GM18867 (cell line): ENCODE measurements around the gene NMT1.
A peak's percentile ranks its signal among the peaks of the same experiment; 100 is the strongest.

Experiments used
- ATAC-seq: cut with Tn5 transposase; IDR thresholded peaks from one replicate; pipeline ENCODE4 v1.9.1; 2021; ENCODE audit warnings: mild to moderate bottlenecking, moderate library complexity; ENCODE audit not compliant: unreplicated experiment

The NMT1 gene

DNA sequence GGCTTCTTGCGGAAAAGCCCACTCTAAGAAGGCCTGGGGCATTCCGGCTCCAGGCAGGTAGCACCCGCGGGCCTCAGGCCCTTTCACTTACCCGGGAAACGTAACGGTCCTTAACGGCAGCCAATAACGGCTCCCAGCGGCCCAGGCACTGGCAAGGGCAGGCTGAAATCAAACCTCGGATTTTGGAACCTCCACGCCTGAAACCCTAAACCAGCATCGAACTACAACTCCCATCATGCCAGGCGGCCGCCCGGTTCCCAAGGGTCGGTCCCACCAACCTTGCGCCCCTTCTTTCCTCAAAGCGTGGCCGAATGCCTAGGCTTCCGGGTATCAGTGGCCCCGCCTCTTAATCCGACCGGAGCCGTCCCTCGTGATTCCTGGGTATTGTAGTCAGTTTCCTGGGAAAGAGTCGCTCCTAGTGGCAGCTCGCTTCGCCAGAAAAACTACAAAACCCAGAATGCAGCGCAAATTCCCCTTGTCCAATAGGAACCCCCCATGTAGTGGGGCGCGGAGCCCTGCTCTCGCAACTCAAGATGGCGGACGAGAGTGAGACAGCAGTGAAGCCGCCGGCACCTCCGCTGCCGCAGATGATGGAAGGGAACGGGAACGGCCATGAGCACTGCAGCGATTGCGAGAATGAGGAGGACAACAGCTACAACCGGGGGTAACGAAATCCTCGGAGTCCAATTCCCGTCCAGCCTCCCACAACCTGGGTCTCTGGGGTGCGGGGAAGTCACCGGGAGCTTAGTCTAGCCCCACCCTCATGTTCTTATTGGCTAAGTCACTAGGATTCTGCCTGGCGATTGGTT lies at the start of gene NMT1:
Gene NMT1 (plus strand): TSS at position 521 of the 809 bp plus-strand sequence. CDS start 13 bp downstream, at position 534.
- peak; percentile 86 for ATAC-seq

DNA sequence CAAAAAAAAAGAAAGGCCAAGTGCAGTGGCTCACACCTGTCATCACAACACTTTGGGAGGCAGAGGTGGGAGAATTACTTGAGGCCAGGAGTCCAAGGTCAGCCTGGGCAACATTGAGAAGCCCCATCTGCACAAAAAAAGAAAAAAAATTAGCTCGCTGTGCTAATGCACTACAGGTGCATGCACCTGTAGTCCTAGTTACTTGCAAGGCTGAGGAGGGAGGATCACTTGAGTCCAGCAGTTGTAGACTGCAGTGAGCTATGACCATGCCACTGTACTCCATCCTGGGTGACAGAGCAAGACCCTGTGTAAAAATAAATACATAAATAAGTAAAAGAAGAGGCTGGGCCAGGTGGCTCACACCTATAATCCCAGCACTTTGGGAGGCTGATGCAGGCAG lies 49.4 kb upstream of the NMT1 start:
- no peak for ATAC-seq

DNA sequence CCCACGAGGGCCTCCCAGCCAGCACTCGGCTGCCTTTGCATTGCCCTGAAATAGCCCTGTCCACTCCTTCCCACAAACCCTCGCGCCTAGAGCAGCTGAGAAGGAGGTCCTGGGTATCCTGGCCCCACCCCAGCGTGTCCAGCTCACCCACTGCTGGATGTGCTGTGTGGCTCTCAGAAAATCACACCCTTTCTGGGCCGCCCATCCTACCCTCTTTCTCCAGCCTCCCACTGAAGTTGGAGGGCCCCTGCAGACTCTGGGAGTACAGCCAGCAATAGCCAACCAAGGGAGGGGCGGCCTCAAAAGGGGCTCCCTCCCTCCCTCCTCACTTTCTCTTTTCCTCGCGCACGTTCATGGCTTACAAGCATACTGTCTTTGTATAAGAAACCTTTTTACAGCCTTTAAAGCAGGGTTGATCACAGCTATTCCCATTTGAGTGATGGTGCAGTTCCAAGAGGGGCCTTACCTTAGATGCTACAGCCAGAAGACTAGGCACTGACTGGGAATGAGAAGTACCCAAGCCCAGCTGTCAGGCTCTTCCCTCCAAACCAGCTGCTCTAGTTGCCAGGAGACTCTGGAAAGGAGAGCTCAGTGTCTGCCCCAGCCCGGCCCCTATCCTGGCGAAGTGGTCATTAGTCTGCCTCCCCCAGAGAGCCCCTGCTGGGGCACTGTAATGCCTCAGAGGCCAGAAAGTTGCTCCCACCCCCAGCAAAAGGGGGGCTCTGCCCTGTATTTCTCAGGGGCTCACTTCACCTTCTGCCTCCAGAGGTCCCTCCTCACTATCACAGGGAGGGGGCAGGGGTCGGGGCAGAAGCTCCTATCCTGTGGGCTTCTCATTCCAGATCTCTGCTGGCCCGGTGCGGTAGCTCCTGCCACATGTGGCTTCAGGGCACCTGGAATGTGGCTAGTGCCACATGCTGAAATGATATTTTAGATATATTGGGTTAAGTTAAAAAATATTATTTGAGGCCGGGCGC lies 47.8 kb upstream of the NMT1 start:
- ATAC-seq, result no peak

DNA sequence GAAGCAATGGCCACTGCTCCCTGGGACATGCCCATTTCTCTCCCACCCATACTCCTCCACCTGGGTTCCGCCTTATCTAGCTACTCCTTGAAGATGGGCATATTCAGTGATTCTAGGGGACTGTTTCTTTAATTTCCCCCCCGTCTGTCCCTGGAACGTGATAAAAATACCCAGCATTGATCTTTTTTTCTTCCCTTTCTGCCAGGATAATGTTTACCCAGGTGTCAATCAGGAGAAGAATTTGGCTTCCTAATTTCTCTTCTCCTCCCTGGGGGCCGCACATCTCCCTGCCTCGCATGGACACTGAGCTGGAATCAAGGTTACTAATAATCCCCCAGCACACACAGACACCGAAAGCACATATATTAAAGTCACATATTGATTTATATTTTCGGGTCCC lies 44.9 kb upstream of the NMT1 start:
- ATAC-seq, result no peak

DNA sequence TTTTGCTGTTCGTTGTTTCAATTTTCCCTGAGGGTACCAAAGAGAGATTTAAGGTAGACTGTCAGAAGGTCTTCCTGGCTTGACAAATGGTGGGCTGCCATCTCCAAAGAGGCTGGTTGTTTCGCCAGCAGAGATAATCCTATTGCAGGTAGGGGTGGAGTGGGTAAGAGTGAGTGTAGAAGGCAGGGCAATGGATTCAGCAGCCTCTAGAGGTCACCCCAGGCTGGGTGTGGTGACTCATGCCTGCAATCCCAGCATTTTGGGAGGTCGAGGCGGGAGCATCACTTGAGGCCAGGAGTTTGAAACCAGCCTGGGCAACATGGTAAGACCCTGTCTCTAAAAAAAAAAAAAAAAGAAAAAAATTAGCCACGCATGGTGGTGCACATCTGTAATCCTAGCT lies 44.3 kb upstream of the NMT1 start:
- ATAC-seq, result no peak

DNA sequence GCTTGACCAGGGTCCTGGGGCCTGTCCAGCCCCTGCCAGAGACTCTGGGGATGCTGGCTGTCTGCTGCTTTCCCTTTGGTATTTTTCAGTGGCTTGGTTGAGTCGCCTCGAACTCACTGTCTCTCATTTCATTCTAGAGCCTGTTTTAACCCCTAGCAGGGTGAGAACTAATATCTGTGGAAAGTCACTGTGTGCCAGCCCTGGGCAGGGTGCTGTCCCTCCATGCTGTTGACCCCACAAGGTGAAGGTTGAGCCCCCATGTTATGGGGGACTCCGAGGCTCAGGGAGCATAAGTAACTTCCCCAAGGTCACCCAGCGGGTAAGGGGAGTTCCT lies 42.6 kb upstream of the NMT1 start:
- ATAC-seq, result no peak

DNA sequence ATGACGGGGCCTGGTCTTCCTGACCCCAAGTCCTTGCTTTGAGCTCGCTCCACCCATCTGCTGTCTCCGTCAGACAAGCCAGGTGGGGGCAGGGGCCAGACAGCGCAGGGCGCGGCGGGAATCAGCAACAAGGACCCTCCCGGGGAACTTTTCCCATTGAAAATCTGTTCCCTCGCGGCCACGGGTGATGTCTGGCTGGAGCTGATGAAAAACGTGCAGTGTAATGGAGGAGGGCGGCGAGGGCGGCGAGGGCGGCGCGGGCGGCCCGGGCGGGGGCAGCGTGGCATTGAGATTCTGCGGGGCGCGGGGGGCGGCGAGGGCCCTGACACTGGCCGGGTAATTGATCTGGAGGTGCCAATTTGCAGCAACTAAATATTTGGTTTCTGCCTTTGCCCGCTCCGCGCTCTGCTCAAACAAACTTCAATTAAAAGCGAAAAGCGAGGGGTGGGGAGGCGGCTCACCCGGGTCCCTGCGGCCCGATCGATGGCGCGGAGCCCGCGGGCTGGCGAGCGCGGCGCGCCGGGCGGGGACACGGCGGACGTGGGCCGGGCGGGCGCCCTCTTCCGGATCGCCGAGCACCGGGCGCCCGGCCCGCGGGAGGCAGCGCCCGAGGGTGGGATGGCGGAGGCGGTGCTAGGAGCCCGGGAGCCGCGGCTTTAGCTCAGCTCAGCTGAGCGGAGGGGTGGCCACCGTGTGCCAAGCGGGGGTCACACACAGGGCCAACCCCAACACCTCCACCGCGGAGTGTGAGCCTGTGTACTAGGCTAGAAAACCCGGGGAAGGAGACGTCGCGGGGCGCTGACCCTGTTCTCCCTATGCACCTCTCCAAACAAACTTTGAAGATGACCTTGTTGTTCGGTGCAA lies 42.0 kb upstream of the NMT1 start:
- ATAC-seq, result no peak

DNA sequence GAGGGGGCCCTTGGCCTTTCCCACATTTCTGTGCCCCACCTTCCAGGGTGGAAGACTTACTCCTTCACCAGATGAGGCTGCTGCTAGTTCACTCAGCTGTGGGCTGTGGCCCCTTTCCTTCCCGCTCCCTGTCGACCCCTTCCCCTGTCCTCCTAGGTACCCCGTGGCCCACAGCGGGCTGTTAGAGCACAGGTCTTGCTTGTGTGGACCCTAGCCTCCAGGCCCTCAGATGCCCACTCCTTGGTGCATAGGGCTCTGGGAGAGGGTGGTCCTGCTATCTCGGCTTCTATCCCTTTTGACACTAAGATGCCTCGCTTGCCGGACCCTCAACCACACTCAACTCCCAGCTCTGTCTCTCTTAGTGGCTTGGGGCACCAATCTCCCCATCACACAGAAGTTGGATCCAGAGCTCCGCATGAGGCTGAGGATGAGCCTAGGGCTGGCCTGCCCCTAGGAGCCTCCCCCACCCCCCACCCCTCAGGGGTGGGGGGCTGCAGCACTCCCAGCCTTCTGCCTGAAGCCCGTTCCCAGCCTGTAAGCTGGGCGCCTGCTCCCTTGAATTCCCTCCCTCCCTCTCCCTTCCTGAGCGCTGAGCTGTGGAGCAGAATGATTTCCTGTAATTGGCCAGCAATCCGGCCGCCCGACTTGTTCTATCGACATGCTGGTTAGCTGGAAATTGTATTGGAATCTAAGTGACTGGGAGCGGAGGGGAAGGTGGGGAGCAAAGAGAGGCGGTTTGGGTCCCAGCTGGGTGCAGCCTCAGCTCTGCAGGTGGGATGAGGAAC lies 40.6 kb upstream of the NMT1 start:
- ATAC-seq, result no peak

DNA sequence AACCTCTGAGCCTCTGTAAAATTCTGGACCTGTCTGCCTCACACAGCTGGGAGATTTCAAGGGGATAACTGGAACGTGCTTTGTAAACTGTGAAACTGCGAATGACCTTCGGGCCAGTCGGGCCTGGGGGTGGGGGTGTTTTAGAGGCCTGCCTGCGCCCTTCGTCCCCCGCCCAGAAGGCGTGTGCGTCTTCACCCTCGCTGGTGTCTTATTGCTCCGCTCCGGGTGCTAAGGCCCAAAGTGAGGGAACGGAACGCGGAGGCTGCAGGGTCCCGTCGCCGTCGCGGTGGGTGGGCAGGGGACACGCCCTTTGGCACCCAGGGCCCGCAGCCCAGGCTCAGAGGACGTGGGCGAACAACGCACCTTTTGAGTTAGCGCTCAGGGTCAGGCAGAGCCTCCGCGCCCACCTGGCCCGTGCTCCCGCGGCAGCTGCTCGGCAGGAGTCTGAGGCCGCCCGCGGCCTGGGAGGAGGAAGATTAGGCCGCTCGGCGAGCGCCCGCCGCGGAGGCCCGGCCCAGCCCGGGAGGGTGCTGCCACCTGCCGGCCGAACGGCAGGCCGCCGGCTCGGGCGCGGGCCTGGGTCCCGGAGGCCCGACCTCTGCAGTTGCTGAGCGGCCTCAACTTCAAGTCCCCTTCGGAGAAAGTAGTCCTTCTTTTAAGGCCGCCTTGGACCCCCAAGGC lies 39.4 kb upstream of the NMT1 start:
- peak; percentile 45 for ATAC-seq

DNA sequence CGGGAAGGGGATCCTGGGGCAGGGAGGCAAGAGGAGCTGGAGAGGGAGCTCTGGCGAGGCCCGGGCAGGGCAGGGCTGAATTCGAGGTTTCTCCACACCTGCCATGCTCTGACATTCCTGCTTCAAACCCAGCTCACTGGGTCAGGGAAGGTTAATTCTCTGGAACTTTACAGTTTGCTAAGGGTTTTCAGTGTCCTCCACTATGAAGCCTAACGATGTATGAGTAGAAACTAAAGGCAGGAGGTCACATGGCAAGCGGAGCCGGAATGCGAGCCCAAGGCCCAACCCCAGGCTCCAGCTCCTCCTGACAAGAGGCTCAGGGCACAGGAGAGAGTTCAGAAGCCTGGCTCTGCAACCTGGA lies 38.8 kb upstream of the NMT1 start:
- ATAC-seq, result no peak

DNA sequence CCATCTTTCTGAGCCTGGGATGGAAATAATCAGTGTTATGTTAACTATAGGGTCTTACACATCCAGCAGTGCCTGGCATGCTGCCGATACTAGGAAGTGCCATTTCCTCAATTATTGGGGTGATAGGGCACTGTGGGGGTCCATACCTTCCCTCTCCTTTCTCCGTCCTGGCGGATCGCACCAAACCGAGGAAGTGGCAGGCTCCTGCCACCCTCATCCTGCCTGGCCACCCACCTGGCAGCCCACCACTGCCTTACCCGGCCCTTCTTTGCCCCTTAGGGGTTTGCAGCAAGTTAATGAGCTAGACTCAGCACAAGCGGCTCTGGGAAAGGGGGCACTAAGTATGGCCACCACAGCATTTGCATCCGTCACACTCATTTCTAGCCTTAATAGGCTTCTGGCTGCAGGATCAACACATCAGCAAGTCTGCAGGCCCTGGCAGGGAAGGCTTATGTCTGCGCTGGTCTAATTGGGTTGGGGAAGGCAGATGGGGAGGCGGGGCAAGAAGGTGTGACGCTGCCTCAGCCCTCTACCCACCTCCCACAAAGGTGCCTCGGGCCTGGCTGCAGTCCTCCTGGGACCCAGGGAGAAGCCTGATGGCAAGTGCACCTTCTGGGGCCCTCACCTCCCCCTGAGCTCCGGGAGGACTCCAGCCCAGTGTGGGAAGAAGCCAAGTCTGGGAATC lies 38.3 kb upstream of the NMT1 start:
- ATAC-seq, result no peak

DNA sequence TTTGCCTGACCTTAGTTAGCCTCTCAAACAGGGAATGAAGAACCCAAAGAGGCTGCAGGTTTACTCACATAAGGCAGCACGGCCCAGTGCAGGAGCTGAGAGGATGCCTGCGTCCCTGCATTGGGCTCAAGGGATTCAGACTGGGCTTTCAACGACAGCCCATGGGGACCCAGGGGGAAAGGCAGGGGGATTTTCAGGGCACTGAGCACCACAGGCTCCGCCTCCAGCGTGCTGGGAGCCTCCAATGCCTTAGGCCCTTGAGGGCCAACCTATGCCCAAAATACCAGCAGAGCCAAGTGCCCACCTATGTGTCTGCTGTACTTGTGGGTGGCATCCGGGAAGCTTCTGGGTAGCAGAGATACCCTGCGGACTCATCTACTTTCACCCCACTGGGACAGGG lies 32.0 kb upstream of the NMT1 start:
- no peak for ATAC-seq

DNA sequence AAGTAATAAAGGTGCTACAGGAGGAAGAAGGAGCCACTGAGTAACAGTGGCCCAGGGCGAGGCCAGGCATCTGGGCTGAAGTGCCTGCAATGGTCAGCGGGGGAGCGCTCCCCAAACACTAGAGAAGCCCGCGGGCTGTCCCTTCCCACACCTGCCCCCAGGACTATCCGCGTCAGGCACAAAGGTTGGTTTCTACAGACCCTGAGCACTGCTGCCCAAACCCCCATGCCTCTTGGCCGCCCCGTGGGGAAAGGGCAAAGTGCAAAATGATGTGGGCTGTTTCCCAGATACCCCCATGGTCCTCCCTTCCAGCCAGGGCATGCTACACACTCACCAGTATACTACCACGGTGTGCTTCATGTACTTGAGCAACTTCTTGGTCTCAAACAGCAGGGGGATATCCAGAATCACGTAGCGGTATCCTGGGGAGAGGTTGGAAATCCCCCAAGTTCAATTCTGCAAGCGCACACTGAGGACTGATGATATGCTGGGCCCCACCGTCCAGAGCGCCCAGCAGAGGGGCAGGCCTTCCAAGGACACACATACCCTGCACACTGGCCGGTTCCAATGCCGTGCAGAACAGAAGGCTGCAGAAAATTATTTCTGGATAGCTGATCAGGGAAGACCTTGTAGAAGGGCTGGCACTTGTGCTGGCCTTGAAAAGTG lies 31.2 kb upstream of the NMT1 start:
- ATAC-seq, result no peak

DNA sequence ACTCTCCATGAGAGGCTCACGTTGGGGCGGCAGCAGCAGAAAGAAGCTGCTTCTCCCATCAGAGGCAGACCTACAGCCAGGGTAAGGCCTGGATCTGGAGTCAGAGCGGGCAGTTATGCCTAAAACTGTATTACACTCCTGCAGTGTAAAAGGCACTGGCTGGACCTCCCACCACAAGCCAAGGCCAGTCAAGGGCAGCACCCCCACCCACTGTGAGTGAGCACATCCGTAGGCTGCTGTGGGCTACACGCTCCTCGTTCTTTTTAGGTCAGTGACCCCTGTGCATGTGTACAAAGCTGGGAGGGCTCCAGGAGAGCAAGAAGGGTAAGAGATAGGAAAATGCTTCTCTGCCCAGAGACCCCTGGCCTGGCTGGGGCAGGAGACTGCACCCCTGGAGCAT lies 30.4 kb upstream of the NMT1 start:
- ATAC-seq, result no peak

DNA sequence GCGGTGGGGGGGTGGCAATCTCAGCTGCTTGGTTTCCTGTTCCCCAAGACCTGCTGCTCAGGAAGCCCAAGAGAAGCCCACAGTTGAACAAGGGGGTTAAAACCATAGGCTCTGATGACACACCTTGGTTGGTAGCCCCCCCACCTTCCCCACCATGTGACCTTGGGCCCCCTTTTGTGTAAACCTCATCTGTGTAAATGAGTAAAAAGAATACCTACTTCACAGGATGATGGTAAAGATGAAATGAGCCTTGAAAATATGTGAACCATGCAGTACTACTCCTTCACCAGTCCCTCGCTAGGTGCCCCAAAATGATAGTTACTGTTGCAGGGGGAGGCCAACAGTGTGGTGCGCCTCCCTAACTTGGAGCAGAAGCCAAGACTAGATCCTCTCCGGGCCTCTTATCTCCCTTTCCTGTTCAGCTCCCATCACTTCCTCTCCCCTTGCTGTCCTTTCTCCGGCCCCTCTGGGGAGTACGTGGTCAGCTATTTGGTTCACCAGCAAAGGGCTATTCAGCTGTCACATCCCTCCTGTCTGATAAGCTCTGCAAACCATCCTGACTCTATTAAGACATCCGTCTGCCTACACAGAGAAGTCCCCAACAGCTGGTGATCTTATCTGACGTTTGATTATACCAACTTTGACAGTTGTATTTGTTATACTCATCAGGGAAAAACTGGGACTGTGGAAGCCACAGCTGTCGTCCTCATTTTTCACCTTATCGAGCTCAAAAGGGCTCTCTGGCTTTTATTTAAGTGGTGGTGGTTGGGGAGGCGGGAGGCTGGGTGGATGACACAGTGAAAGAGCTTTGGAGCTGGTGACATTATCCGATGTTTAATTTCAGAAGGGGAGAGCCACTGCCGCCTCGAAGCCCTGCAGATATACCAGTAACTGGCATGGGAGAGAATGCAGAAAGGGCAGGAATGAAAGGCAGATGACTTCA lies 29.6 kb upstream of the NMT1 start:
- ATAC-seq, result no peak

DNA sequence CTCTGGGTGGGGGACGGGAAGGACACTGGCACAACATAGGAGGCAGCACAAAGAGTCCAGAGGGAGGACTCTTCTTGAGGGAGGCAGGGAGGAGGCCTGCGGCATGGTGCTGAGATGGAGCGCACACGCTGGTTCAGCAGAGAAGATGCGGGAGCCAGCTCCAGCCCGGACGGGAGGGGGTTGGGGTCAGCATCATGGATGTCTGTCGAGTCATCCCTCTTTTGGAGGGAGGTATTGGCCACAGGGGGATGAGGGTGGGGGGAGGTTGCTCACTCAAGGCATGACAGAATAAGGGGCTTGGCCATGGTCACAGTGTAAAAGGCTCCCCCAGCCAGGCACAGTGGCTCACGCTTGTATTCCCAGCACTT lies 29.0 kb upstream of the NMT1 start:
- ATAC-seq, result no peak

DNA sequence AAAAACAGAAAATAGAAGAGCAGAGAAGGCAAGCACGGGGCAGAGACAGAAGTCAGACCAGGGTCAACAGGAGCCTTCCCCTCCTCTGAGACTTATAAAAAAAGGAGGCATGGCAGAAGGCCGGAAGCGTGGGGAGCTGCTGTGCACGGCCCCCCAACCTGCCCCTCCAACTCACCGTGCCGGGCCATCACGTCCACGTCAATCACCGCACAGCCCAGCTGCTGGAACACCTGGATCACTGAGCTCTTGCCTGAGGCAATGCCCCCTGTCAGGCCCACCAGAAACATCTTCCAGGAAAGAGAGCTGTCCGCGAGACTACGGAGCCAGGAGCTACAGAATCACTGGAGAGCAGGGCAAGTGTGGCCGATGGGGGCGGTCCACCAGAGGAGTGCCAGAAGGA lies 26.5 kb upstream of the NMT1 start:
- ATAC-seq, result no peak

DNA sequence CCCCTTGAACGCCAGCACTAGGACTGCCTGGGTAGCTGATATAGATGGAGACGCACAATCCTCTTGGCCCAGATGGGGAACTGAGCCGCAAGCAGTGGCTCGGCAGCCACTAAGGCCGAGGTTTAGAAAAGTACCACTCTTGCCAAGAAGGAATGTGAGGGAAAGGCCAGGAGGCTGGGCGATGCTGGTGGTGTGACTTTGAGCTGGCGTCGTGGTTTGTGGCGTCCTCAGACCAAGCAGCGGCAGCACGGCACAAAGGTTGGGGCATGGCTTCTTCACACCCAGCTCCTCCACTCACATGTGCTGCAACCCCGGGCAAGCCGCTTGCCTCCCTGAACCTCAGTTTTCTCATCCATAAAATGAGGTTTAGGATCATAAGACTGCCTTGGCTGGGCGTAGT lies 25.3 kb upstream of the NMT1 start:
- no peak for ATAC-seq
